Nucleus accumbens (tissue), 56 donors: Measurements from ENCODE around the gene CRIP3.

Source experiments
- DNase-seq, 56 donors: peaks; one replicate each; lab custom pipeline; 2025; lab: John Stamatoyannopoulos, UW

CRIP3 gene

GRCh38 chr6:43258807-43259686 is 49.6 kb downstream of the CRIP3 start:
- no peak for DNase-seq

- DNase-seq = no peak
These were observed 50.4 kb downstream of the CRIP3 start for GRCh38 chr6:43258180-43258579.

- DNase-seq = no peak
These were observed 51.1 kb downstream of the CRIP3 start for GRCh38 chr6:43257367-43258145.

DNA sequence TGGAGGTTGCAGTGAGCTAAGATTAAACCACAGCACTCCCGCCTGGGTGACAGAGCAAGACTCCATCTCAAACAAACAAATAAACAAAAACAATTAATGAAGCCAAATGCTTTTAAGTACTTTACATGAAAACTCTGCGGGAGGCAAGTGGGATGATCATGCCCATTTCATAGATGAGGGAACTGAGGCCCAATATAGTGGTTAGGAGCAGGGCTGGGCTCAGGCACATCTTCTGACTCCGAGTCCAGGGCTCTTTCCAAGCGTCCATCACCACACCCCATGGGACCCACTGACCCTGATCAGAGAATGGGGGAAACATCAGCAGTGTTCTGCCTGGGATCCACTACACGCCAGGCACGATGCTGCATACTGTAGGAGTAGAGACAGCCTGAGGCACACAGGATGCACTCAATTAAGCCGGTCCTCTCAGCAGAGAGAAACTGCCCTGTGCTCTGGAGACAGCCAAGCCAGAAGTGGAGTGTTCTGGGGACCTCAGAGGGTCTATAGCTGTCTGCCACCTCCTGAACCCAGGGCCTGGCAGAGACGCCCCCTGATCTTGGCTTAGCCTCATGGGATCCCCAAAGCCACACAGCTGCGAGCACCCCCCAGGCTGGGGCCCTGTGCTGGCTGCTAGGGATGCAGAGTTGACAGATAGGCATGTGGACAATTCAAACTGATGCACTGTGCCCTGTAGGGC is 51.8 kb downstream of the CRIP3 start:
- DNase-seq = no peak
